Ascending aorta (tissue), 2 donors: ENCODE data around the gene ARHGAP24. TPM values are rescaled to one million over a fixed set of nuclear protein-coding genes. Genes with fewer than 3 reads are reported as not detected.

Source experiments
- DNase-seq, 2 donors: peaks; one replicate each; pipeline ENCODE4 v3.0.0-alpha.2; 2019; ENCODE audit warnings: low spot score in 2 of 2
- H3K27ac ChIP-seq, 2 donors: fragments of 200-600 bp; sonication (generic); one replicate each; pipeline ENCODE4 v1.5.1; 2016 to 2017; ENCODE audit warnings: mild to moderate bottlenecking in 1 of 2
- H3K27me3 ChIP-seq: fragments of 200-600 bp; sonication (generic); one replicate; pipeline ENCODE4 v1.5.1; 2017
- H3K36me3 ChIP-seq, 2 donors: fragments of 200-600 bp; sonication (generic); one replicate each; pipeline ENCODE4 v1.5.1; 2016
- H3K4me1 ChIP-seq, 2 donors: fragments of 200-600 bp; sonication (generic); one replicate each; pipeline ENCODE4 v1.5.1; 2016 to 2017; ENCODE audit warnings: mild to moderate bottlenecking in 1 of 2
- H3K4me3 ChIP-seq, 2 donors: fragments of 200-600 bp; sonication (generic); one replicate each; pipeline ENCODE4 v1.5.1; 2016 to 2017; ENCODE audit warnings: mild to moderate bottlenecking in 1 of 2
- H3K9me3 ChIP-seq, 2 donors: fragments of 200-600 bp; sonication (generic); one replicate each; pipeline ENCODE4 v1.5.1; 2016
- CTCF ChIP-seq, 3 experiments: fragments of 200-600 bp in 2 of 3; fragments of 450-650 bp in 1 of 3; sonication (generic) in 2 of 3; IDR thresholded peaks; one replicate each; pipeline ENCODE4 v1.5.1; 2016 to 2019; ENCODE audit warnings: antibody characterized with exemption in 3 of 3, mild to moderate bottlenecking in 1 of 3, moderate library complexity in 1 of 3
- intact Hi-C: fragments of 100-400 bp; cut with DNase I; formaldehyde crosslinking; loops from one replicate; pipeline ENCODE4 v1.15.1; 2023
- total RNA-seq: library from RNA; depleted of rRNA; stranded (reverse); fragments of >200 nt; gene quantifications from one replicate; pipeline ENCODE4 v1.1.0, GENCODE V29; 2016

The ARHGAP24 gene
- total RNA-seq, 1 donor from 2014 or later: 13.9 TPM

GRCh38 chr4:85669204-85669603 is 194.3 kb downstream of the ARHGAP24 start:
- no peak for DNase-seq
- Histone ChIP-seq H3K36me3 (no peaks in the 10 kb centered on the region), H3K4me3 (no peak overlapping the region), H3K27ac (no peak overlapping the region), H3K9me3 (no peaks in the 10 kb centered on the region), H3K4me1 (no peaks in the 10 kb centered on the region), H3K27me3 (no peaks in the 10 kb centered on the region)
- intact Hi-C loops: no loop called here
- TF ChIP-seq CTCF (IDR thresholded peaks at IDR 0.05): no peak

GRCh38 chr4:85669992-85670548 is 195.1 kb downstream of the ARHGAP24 start:
- H3K4me1 ChIP-seq: no peaks in the 10 kb centered on the region
- H3K9me3 ChIP-seq: no peaks in the 10 kb centered on the region
- no peak overlapping the region for H3K4me3 ChIP-seq
- H3K27me3 ChIP-seq: no peaks in the 10 kb centered on the region
- no peak for DNase-seq
- no peak overlapping the region for H3K27ac ChIP-seq
- no peaks in the 10 kb centered on the region for H3K36me3 ChIP-seq
- intact Hi-C loops: no loop called here
- no peak for TF ChIP-seq CTCF (IDR thresholded peaks at IDR 0.05)

- intact Hi-C loops: no loop called here
- Histone ChIP-seq H3K27ac (no peak overlapping the region), H3K9me3 (no peaks in the 10 kb centered on the region), H3K27me3 (no peaks in the 10 kb centered on the region), H3K4me1 (no peaks in the 10 kb centered on the region), H3K36me3 (no peaks in the 10 kb centered on the region), H3K4me3 (no peak overlapping the region)
- no peak for DNase-seq
- TF ChIP-seq CTCF (IDR thresholded peaks at IDR 0.05): no peak
Observed at GRCh38 chr4:85671120-85671519, 196.2 kb downstream of the ARHGAP24 start.

GRCh38 chr4:85672116-85672515 is 197.2 kb downstream of the ARHGAP24 start:
- TF ChIP-seq CTCF (IDR thresholded peaks at IDR 0.05): no peak
- no peak overlapping the region for H3K4me3 ChIP-seq
- no peak for DNase-seq
- H3K9me3 ChIP-seq: no peaks in the 10 kb centered on the region
- no peak overlapping the region for H3K27ac ChIP-seq
- H3K36me3 ChIP-seq: no peaks in the 10 kb centered on the region
- no peaks in the 10 kb centered on the region for H3K27me3 ChIP-seq
- H3K4me1 ChIP-seq: no peaks in the 10 kb centered on the region
- intact Hi-C loops: no loop called here

- Histone ChIP-seq H3K4me1 (no peaks in the 10 kb centered on the region), H3K27me3 (no peaks in the 10 kb centered on the region), H3K36me3 (no peaks in the 10 kb centered on the region), H3K9me3 (no peaks in the 10 kb centered on the region), H3K27ac (no peak overlapping the region), H3K4me3 (no peak overlapping the region)
- intact Hi-C loops: no loop called here
- no peak for DNase-seq
- TF ChIP-seq CTCF (IDR thresholded peaks at IDR 0.05): no peak
Observed at GRCh38 chr4:85672959-85673358, 198.0 kb downstream of the ARHGAP24 start.

- no peaks in the 10 kb centered on the region for H3K4me1 ChIP-seq
- no peaks in the 10 kb centered on the region for H3K9me3 ChIP-seq
- H3K27ac ChIP-seq: no peak overlapping the region
- no peak for TF ChIP-seq CTCF (IDR thresholded peaks at IDR 0.05)
- intact Hi-C loops: no loop called here
- no peaks in the 10 kb centered on the region for H3K36me3 ChIP-seq
- H3K27me3 ChIP-seq: no peaks in the 10 kb centered on the region
- no peak for DNase-seq
- H3K4me3 ChIP-seq: no peak overlapping the region
Observed at GRCh38 chr4:85673540-85673939, 198.6 kb downstream of the ARHGAP24 start.
